ENCODE data around the gene ITGA7. TPM values are rescaled to one million over a fixed set of nuclear protein-coding genes. Genes with fewer than 3 reads are reported as not detected.

Gene ITGA7
- total and polyA plus RNA-seq, 2 of the 8 experiments (the other 6 are each of a cell fraction or from before 2014, with no cell fraction given): 57.6 to 86.1 TPM

- TF ChIP-seq CHD7 (IDR thresholded peaks at IDR 0.05; ENCODE audit: insufficient replicate concordance, low read length): no peak
- no peak for TF ChIP-seq SP4 (IDR thresholded peaks at IDR 0.05; ENCODE audit: low read length)
Measured at GRCh38 chr12:55721601-55722213, 14.0 kb upstream of the ITGA7 start (continued).
